Measurements from ENCODE around the gene CPT1B. TPM values are rescaled to one million over a fixed set of nuclear protein-coding genes. Genes with fewer than 3 reads are reported as not detected.
A peak's percentile ranks its signal among the peaks of the same experiment; 100 is the strongest.

Gene CPT1B
- total and polyA plus RNA-seq, 2 experiments from 2014 or later: 1.3 to 2.9 TPM

GRCh38 chr22:50581950-50582492 lies 3.8 kb upstream of the CPT1B start:
- Histone ChIP-seq H3K79me2 (ENCODE audit: insufficient read depth) (peaks cover 10% of the 10 kb centered on the region), H2AFZ (peak overlapping the region; percentile 85), H3K36me3 (ENCODE audit: low read depth) (no peaks in the 10 kb centered on the region), H3K9ac (peak overlapping the region; percentile 96), H3K4me3 (peak overlapping the region; percentile 85), H3K27me3 (replicated peaks; ENCODE audit: insufficient read depth) (no peaks in the 10 kb centered on the region), H3K4me1 (ENCODE audit: insufficient read depth) (peaks cover 22% of the 10 kb centered on the region), H3K9me2 (ENCODE audit: insufficient read depth) (no peaks in the 10 kb centered on the region), H3K9me3 (ENCODE audit: low read depth) (no peaks in the 10 kb centered on the region), H4K20me1 (ENCODE audit: insufficient read depth) (no peaks in the 10 kb centered on the region), H3F3A (ENCODE audit: insufficient read depth) (no peaks in the 10 kb centered on the region), H3K4me2 (ENCODE audit: unreplicated experiment) (peak overlapping the region; percentile 74), H3K27ac (peak overlapping the region; percentile 86)
- peak; percentile 55 for DNase-seq
- in situ Hi-C loops (cut with MboI): no loop called here
- TF ChIP-seq EZH2 (IDR thresholded peaks at IDR 0.05; ENCODE audit: insufficient read depth, poor library complexity, severe bottlenecking) (no peak), EZH2phosphoT487 (IDR thresholded peaks at IDR 0.05; ENCODE audit: insufficient read depth, low read depth) (no peak)
- 11 to 13% methylated on average over 24 to 31 of the region's 39 CpGs for WGBS, 2 experiments (ENCODE audit: low coverage in 1 of 2, low lambda C conversion rate in 2 of 2, missing lambda C conversion rate in 2 of 2)

- TF ChIP-seq EZH2 (IDR thresholded peaks at IDR 0.05; ENCODE audit: insufficient read depth, poor library complexity, severe bottlenecking) (no peak), EZH2phosphoT487 (IDR thresholded peaks at IDR 0.05; ENCODE audit: insufficient read depth, low read depth) (no peak)
- Histone ChIP-seq H3K27ac (no peak overlapping the region), H4K20me1 (ENCODE audit: insufficient read depth) (no peaks in the 10 kb centered on the region), H3K9me2 (ENCODE audit: insufficient read depth) (no peaks in the 10 kb centered on the region), H2AFZ (peak overlapping the region; percentile 85; the same call in 1 of the 2 replicates), H3K4me1 (ENCODE audit: insufficient read depth) (peaks cover 22% of the 10 kb centered on the region), H3K36me3 (ENCODE audit: low read depth) (no peaks in the 10 kb centered on the region), H3K79me2 (ENCODE audit: insufficient read depth) (peaks cover 10% of the 10 kb centered on the region), H3F3A (ENCODE audit: insufficient read depth) (no peaks in the 10 kb centered on the region), H3K9me3 (ENCODE audit: low read depth) (no peaks in the 10 kb centered on the region), H3K4me3 (peak overlapping the region; percentile 85), H3K9ac (peak overlapping the region; percentile 96), H3K4me2 (ENCODE audit: unreplicated experiment) (peak overlapping the region; percentile 74), H3K27me3 (replicated peaks; ENCODE audit: insufficient read depth) (no peaks in the 10 kb centered on the region)
- whole genome bisulfite sequencing, 2 experiments (ENCODE audit: low coverage in 1 of 2, low lambda C conversion rate in 2 of 2, missing lambda C conversion rate in 2 of 2): 94 to 95% methylated on average over 15 to 22 of the region's 22 CpGs
- in situ Hi-C loops (cut with MboI): no loop called here
- DNase-seq: peak; percentile 26
These were observed 3.1 kb upstream of the CPT1B start for GRCh38 chr22:50581031-50581949.

GRCh38 chr22:50579752-50580151 lies 1.5 kb upstream of the CPT1B start:
- in situ Hi-C loops (cut with MboI): no loop called here
- TF ChIP-seq EZH2phosphoT487 (IDR thresholded peaks at IDR 0.05; ENCODE audit: insufficient read depth, low read depth): no peak
- TF ChIP-seq EZH2 (IDR thresholded peaks at IDR 0.05; ENCODE audit: insufficient read depth, poor library complexity, severe bottlenecking): no peak
- Histone ChIP-seq H3K4me2 (ENCODE audit: unreplicated experiment) (no peak overlapping the region), H3K27me3 (replicated peaks; ENCODE audit: insufficient read depth) (no peaks in the 10 kb centered on the region), H3K4me3 (no peak overlapping the region), H3K79me2 (ENCODE audit: insufficient read depth) (peaks cover 10% of the 10 kb centered on the region), H3K9me2 (ENCODE audit: insufficient read depth) (no peaks in the 10 kb centered on the region), H3K4me1 (ENCODE audit: insufficient read depth) (peaks cover 22% of the 10 kb centered on the region), H3F3A (ENCODE audit: insufficient read depth) (no peaks in the 10 kb centered on the region), H3K9ac (no peak overlapping the region), H3K27ac (no peak overlapping the region), H4K20me1 (ENCODE audit: insufficient read depth) (no peaks in the 10 kb centered on the region), H3K36me3 (ENCODE audit: low read depth) (no peaks in the 10 kb centered on the region), H3K9me3 (ENCODE audit: low read depth) (no peaks in the 10 kb centered on the region), H2AFZ (no peak overlapping the region)
- 96% methylated on average over 4 of the region's 4 CpGs for WGBS, 2 experiments (ENCODE audit: low coverage in 1 of 2, low lambda C conversion rate in 2 of 2, missing lambda C conversion rate in 2 of 2)
- DNase-seq: no peak

GRCh38 chr22:50578776-50579310 lies 616 bp upstream of the CPT1B start:
- TF ChIP-seq EZH2phosphoT487 (IDR thresholded peaks at IDR 0.05; ENCODE audit: insufficient read depth, low read depth): no peak
- no peak for TF ChIP-seq EZH2 (IDR thresholded peaks at IDR 0.05; ENCODE audit: insufficient read depth, poor library complexity, severe bottlenecking)
- H2AFZ ChIP-seq: no peak overlapping the region
- 59 to 61% methylated on average over 8 of the region's 8 CpGs for WGBS, 2 experiments (ENCODE audit: low coverage in 1 of 2, low lambda C conversion rate in 2 of 2, missing lambda C conversion rate in 2 of 2)

More at GRCh38 chr22:50578776-50579310, 616 bp upstream of the CPT1B start:
- H3K9me2 ChIP-seq (ENCODE audit: insufficient read depth): no peaks in the 10 kb centered on the region
- H3K36me3 ChIP-seq (ENCODE audit: low read depth): no peaks in the 10 kb centered on the region
- H3K4me3 ChIP-seq: no peak overlapping the region
- H3K9ac ChIP-seq: no peak overlapping the region
- H3K79me2 ChIP-seq (ENCODE audit: insufficient read depth): peaks cover 10% of the 10 kb centered on the region
- no peaks in the 10 kb centered on the region for H3K27me3 ChIP-seq (replicated peaks; ENCODE audit: insufficient read depth)
- peak overlapping the region; percentile 26; the same call in 1 of the 2 replicates for H3K27ac ChIP-seq
- DNase-seq: peak; percentile 26
- no peaks in the 10 kb centered on the region for H3K9me3 ChIP-seq (ENCODE audit: low read depth)
- H4K20me1 ChIP-seq (ENCODE audit: insufficient read depth): no peaks in the 10 kb centered on the region
- H3K4me1 ChIP-seq (ENCODE audit: insufficient read depth): peaks cover 20% of the 10 kb centered on the region
- no peaks in the 10 kb centered on the region for H3F3A ChIP-seq (ENCODE audit: insufficient read depth)
- in situ Hi-C loops (cut with MboI): no loop called here
- peak overlapping the region; percentile 51 for H3K4me2 ChIP-seq (ENCODE audit: unreplicated experiment)
